GM12878 (cell line): ENCODE results near the gene GABPA.

Experiments
- CTCF ChIP-seq, 3 experiments: IDR thresholded peaks in 2 of 3; conservative IDR thresholded peaks in 1 of 3; 2 replicates each; pipeline ENCODE4 v1.5.1; 2011; ENCODE audit warnings: low read depth in 3 of 3, low read length in 3 of 3, mild to moderate bottlenecking in 3 of 3, control low read depth in 2 of 3, moderate library complexity in 2 of 3, inconsistent platforms in 1 of 3, mixed read lengths in 1 of 3; ENCODE audit not compliant: control insufficient read depth in 2 of 3, insufficient read depth in 1 of 3; ENCODE audit errors: extremely low read depth in 1 of 3
- LARP7 ChIP-seq: fragments of 450-650 bp; IDR thresholded peaks from 2 replicates; pipeline ENCODE4 v1.6.1; 2017; ENCODE audit warnings: mild to moderate bottlenecking
- POLR2A ChIP-seq: IDR thresholded peaks from 2 replicates; pipeline ENCODE4 v1.6.1; 2011; ENCODE audit warnings: low read depth, mild to moderate bottlenecking, low read length
- YY1 ChIP-seq: IDR thresholded peaks from 2 replicates; pipeline ENCODE4 v1.6.1; 2011; ENCODE audit warnings: low read depth, mild to moderate bottlenecking, low read length

DNA sequence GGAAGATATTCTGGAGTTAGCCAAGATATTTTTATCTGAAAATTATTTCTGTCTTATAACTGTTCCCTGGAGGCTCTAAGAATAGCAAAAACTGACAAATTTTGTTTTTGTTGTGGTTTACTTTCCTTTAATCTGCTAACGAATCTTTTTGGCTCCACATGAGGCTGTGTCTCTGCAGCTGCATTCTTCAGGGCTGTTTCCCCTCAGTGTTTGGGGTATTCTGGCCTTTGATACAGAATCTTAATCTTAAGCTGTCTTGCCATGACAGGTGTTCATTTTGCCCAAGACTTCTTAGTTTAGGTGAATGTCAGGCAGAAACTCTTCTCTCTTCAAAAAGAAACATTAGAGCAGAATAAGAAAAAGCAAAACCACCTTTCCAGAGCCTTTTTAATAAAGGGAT, 83.8 kb downstream of the GABPA start:
- TF ChIP-seq LARP7 (no peak), CTCF (IDR thresholded peaks at IDR 0.05 in 2 of 3, conservative IDR thresholded peaks at IDR 0.05 in 1 of 3; ENCODE audit: control insufficient read depth in 2 of 3, extremely low read depth in 1 of 3, insufficient read depth in 1 of 3, low read depth in 3 of 3, low read length in 3 of 3) (no peak), YY1 (no peak), POLR2A (no peak)
